CD4-positive, alpha-beta T cell treated with Interferon gamma for 1 hour (primary cell): ENCODE measurements around the gene MYO15B.

Experiments
- DNase-seq: peaks from one replicate; pipeline ENCODE4 v3.0.0-alpha.2; 2020

The MYO15B gene

DNA sequence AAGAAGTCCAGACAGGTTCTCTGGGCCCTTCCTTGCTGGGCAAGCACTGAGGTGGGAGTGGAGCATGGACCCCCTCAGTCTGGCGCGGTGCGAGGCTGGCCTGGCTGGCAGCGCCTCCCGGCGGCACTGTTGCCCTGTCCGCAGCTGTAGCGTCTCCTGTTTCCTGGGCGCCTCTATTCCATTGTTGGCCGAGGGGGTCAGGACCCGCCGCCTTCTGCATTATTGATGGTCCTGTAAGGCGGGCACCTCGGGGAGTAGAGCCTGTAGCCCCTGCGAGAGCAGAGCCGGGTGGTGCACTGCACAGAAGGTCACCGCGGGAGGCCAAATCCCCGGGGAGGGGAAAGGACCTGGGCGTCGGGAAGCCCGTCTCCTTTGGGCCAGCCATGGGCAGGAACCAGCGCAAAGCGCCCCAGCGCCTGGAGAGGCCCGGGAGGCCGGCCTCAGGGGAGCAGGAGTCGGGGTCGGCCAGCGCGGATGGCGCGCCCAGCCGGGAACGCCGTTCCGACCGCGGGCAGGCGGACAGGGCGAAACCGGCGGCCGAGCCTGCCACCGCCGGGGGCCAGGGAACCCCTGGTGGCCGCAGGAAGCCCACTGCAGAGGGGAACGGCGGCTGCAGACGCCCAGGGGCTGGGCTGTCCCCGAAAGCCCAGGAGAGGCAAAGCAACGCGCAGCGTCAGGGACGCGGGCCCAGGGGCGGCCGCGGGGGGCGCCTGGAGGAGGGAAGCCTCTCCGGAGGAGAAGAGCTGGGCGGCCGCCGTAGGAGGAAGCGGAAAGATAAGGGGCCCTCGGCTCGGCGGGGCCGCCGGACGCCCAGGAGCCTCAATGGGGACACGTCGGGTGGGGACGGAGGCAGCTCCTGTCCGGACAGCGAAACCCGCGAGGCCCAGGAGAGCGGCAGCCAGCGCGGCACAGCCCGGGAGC, at the start of gene MYO15B:
Gene MYO15B, plus strand, starts transcription at position 126 of the 921 bp plus-strand sequence. Its CDS starts 258 bp downstream, at position 384.
- DNase-seq = peak; percentile 70

DNA sequence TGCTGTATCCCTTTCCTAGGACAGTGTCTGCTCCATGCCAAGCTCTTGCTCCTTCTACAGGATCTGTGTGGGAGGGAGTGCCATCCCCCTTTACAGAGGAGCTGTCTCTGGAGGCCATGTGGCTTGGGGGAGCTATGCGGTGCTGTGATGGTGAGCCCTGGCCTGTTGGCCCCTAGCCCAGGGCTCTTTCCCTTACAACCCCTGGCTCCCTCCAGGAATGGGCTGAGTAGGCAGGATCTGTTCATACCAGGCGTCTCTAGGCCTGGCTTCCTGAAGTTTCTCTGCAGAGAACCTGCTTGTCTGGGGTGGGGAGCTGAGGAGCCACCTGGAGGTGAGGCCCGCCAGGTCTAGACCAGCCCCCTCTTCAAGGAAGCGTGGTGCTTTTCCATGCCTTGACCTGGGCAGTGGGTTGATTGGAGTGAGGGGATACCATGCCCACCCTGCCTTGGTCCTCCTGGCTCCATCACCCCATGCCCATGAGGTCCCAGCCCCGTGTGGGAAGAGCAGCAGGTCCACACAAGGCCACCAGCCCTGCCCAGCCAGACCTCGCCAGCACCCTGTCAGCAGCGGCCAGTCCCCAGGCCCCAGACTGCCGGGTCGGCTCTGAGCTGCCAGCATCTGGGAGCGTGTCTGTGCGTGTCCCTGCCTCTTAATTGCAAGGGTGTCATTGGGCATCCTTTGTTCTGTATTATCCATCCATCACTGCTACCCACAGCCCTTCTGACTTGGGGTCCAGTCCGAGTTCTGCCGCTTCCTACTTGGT, 47.5 kb upstream of the MYO15B start:
- DNase-seq = no peak

DNA sequence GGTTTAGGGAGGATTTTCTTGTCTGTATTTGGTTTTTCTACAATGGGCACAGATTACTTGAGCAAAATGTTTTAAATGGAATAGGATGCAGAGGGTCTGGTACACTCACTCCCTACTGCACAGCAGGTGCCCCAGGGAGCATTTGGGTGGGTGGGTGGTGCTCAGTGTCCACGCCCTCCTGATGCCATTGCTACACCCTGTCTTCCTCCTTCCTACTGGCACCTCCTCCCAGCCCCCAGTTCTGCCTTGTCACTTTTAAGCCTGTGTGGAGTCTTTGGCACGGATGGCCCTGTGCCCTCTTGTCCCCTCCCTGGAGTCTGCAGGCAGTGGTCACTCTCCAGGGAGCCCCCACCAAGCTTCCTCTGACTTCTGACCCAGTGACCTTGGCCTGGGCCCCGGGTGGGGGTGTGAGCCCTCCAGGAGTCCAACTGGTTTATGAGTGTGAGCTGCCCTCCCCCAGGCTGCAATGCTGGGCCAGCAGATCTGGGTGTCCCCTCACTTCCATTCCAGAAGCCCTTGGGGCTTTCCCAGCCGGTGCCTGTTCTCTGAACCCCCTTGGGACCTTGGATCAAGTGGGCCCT, 46.6 kb upstream of the MYO15B start:
- DNase-seq = no peak

DNA sequence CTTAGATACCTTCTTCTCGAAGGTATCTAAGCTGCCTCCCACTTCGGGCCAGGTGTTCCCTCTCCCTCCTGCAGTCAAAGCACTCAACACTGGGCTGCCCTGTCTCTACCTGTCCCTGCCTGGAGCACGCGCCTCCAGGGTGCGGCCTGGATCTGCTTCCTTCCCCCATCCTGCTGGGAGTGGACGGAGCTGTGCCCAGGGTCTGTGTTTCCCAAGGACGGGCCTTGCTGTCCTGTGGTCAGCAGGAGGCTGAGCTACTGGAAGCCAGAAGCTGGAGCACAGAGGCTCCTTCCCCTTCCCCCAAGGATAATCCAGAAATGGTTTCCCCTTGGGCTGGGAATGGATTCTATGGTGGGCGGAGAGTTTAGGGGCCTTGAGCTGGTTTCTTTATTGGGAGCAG, 45.4 kb upstream of the MYO15B start:
- DNase-seq = no peak

DNA sequence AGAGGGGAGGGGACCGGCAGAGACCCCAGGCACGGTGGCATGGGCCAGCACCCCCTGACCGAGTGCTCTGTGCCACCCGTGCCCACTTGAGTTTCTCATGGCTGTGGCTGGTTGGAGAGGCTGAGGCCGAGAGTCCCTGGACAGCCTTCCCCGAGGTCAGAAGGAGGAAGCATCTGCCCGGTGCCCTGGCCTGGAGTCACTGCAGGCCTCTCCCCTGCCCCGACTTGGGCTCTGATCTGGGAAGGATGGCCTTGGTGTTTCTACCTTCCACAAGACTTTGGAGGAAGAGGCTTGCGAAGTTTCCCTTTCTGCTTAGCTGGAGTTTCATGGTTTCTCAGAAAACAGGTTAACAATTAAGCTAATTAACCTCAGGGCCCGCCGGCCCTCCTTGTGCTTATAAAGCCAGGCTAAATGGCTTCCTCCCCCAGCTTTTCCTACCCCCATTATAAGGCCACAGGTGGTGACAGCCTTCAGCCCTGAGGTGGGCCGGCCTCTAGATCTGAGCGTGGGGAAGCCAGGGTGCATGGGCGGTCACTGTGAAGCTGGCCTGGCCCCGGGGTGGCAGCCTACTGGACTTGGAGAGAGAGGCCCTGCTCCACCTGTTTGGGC, 44.8 kb upstream of the MYO15B start:
- DNase-seq = no peak

DNA sequence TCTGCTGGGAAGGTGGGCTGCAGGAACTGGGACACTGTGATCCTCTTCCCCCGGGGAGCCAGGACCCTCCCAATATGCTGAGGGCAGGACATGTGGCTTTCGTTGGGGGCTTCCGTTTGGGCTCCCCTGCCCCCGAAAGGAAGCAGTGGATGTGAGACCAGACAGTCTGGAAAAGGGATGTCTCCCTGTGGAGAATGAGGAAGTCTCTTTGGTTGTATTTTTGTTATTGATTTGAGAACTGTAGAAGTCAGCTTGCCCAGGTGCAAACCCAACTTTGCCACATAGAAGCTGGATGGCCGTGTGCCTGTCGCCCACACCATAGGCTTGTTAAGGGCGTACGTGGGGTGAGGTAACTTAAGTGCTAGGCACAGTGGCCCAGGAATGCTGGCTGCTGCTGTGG, 43.4 kb upstream of the MYO15B start:
- DNase-seq = no peak

- DNase-seq = no peak
Measured at GRCh38 chr17:75546181-75546580, 41.4 kb upstream of the MYO15B start.

DNA sequence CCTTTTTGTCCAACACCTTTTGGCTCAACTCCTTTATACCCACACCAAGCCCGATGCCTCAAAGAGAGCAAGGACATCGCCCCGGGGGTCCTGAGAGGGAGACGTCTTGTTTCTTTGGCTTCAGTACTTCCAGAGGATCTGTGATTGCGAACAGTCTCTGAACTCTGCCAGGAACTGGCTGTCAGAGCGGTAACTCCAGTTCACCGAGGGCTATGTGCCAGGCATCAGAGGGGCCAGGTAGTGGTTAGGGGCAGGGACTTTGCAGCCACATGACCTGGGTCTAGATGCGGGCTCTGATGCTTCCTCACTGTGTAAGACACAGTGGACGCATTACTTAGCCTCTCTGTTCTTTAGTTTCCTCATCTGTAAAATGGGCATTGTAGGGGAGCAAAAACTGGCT, 40.5 kb upstream of the MYO15B start:
- DNase-seq = no peak

- DNase-seq = no peak
Measured at GRCh38 chr17:75548813-75549212, 38.8 kb upstream of the MYO15B start.

DNA sequence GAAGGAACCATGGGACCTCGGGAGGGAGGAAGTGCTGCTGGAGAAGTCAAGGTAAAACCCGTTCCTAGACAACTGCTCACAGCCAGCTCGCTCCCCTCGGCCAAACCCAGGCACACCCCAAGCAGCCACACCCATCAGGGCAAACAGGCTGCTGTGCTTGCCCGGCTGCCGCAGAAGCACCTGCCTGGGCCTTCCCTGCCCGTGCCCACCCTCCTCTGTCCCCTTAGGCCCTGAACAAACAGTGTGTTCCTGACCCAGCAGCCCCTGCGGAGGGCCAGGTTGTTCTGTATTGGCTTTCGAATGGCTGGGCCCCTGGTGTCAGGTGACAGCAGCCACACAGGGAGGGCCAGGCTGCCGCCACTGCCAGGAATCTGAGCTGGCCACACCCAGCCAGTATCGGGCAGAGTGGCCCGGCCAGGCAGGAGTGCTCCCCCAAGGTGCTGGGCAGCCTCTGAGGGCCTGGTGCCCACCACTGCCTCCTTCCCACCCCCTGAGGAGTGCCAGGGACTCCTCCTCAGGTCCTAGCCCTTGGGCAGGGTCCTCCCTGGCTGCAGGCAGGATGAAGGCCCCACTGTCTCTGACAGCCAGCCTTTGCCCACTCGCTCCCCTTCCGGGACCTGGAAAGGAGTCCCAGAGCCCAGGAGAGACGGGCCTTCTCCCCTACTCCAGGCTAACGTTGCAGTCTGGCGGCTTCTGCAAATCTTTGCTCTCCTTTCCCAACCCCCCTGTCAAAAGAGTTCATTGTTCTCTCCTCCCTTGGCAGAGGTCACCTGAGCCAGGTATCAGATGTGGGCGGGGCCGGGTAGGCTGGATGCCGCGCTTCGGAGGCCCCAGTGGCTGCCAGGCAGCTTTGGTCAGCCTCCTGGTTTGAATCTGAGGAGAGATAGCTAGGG, 38.1 kb upstream of the MYO15B start:
- no peak for DNase-seq

DNA sequence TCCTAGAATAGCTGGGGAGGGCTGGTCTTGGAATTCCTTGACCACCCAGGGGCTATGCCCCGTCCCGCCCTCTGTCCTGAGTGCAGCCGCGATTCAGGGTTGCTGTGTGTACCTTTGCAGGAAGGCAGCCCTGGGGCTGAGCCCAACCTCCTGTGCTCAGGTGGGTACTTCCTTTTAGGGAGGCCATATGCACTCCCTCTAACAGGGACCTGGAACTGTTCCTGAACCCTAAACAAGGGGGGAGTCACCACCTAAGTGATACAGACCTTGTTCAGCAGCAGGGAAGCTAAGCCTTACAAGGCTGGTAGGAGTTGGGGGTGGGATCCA, 37.5 kb upstream of the MYO15B start:
- no peak for DNase-seq

- DNase-seq = no peak
Measured at GRCh38 chr17:75551266-75551665, 36.3 kb upstream of the MYO15B start.

GRCh38 chr17:75552425-75553294, 34.9 kb upstream of the MYO15B start:
- DNase-seq = no peak

DNA sequence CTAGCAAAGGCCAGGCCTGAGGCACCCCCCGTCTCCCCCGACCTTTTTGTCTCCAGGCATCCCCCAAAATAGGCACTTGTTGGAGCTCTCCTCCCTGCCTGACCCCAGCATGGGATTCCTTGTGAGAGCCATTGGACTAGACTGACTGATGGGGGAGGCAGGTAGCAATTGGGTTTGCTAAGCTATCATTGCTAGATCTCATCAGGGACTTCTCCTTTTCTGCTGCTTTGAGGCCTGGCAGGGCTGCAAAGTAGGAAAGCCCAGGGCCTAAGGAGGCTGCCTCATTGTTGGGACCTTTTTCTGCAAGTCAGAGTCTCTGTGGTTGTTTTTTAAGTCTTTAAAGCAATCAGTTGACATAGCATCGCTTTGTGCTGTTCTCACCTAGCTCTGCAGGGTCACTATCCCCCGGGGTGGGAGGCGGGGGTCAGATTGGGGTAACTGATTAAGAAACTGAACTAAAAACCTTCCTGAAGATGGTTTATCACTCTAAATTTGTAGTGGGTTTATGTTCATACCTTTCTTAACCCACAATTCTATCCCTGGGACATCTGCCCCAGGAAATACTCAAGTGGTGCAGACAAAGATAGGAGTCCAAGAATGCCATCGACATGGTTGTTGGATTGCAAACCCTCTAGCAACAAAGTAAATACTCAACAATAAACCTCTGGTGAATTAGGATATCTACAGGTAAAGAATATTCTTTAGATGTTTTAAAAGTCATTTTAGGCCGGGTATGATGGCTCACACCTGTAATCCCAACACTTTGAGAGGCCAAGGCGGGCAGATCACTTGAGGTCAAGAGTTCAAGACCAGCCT, 34.1 kb upstream of the MYO15B start:
- no peak for DNase-seq

GRCh38 chr17:75555679-75556153, 31.9 kb upstream of the MYO15B start:
- no peak for DNase-seq

DNA sequence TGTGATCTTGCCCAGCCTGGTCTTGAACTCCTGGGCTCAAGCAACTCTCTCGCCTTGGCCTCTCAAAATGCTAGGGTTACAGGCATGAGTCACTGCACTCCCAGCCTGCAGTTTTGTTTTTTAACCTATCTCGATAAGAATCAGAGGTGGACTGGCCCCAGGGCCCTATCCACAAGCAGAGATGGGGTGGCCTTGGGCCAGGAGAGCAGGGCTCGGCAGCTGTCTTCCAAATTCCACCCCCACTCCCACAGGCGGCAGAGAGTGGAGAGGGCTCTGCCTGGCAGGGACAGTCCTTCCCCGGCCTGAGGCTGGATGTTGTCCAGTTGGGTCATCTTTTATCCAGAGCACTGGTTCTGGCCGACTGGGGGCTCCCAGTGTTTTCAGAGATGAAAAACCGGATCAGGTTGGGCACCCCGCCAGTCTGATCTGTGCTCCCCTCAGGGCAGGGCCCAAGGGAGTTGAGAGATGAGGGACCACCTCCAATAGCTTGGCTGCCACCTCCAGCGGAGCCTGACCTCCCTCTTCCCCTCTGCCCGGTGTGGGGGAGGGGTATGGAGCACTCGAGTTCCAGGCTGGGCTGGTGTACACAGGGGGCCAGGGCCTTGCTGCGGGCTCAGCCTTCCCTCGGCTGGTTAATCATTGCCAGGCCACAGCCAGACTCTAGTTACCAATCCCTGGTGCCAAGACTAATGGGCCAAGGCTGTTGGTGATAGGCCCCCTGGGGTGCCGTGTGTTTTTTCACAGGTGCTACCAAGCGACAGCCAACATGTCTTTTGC, 30.3 kb upstream of the MYO15B start:
- no peak for DNase-seq

GRCh38 chr17:75557852-75558665, 29.5 kb upstream of the MYO15B start:
- no peak for DNase-seq
